HepG2 (cell line): ENCODE results near the gene GALP. TPM values are rescaled to one million over a fixed set of nuclear protein-coding genes. Genes with fewer than 3 reads are reported as not detected.

ENCODE experiments used
- NCOA1 ChIP-seq: sonication (generic); formaldehyde crosslinking; IDR thresholded peaks from 2 replicates; pipeline ENCODE4 v1.9.0; 2021; ENCODE audit warnings: missing genetic modification reagents
- PHF20 ChIP-seq: sonication (generic); formaldehyde crosslinking; IDR thresholded peaks from 2 replicates; pipeline ENCODE4 v1.5.0; 2020; ENCODE audit warnings: mild to moderate bottlenecking, missing genetic modification reagents
- ZFYVE20 ChIP-seq: sonication (generic); formaldehyde crosslinking; IDR thresholded peaks from 2 replicates; pipeline ENCODE4 v1.8.0; 2023; ENCODE audit warnings: low read depth, mild to moderate bottlenecking, moderate library complexity, missing genetic modification reagents, borderline replicate concordance
- ZNF335 ChIP-seq: sonication (generic); formaldehyde crosslinking; IDR thresholded peaks from 2 replicates; pipeline ENCODE4 v1.4.0; 2020; ENCODE audit warnings: missing genetic modification reagents
- polyA plus RNA-seq, 8 experiments: library from polyadenylated mRNA; depleted of rRNA in 3 of 8; stranded (reverse) in 7 of 8; unstranded in 1 of 8; fragments of >200 nt; fragmentation: Illumina TruSeq in 4 of 8; extraction: Trizol in 4 of 8; gene quantifications; 2 replicates each; pipeline versions ENCODE4 v1.2.1 to v1.2.3, GENCODE V29; 2011 to 2016; ENCODE audit warnings: low read depth in 4 of 8, missing spikeins in 1 of 8, mixed read lengths in 1 of 8; ENCODE audit not compliant: insufficient read depth in 1 of 8
- total RNA-seq, 5 experiments: library from RNA; depleted of rRNA; stranded (reverse); fragments of >200 nt; fragmentation: Illumina TruSeq; extraction: Trizol; gene quantifications; 2 replicates each; pipeline ENCODE4 v1.2.3, GENCODE V29; 2016; ENCODE audit warnings: low read depth in 1 of 5
- TF ChIP-seq, protein P1 (sequence below): sonication (generic); formaldehyde crosslinking; IDR thresholded peaks from 2 replicates; pipeline ENCODE4 v1.4.0; 2020; ENCODE audit warnings: missing genetic modification reagents
- TF ChIP-seq, protein P2 (sequence below): sonication (generic); formaldehyde crosslinking; IDR thresholded peaks from 2 replicates; pipeline ENCODE4 v1.4.0; 2020; ENCODE audit warnings: missing genetic modification reagents, mild to moderate bottlenecking, borderline replicate concordance
- TF ChIP-seq, protein P3 (sequence below): sonication (generic); formaldehyde crosslinking; conservative IDR thresholded peaks from 2 replicates; pipeline ENCODE4 v1.8.1; 2023; ENCODE audit warnings: missing genetic modification reagents
- TF ChIP-seq, protein P4 (sequence below): sonication (generic); formaldehyde crosslinking; IDR thresholded peaks from 2 replicates; pipeline ENCODE4; 2020; ENCODE audit warnings: missing genetic modification reagents, mild to moderate bottlenecking, borderline replicate concordance
- TF ChIP-seq, protein P5 (sequence below): sonication (generic); formaldehyde crosslinking; IDR thresholded peaks from 2 replicates; pipeline ENCODE4 v1.9.0; 2021; ENCODE audit warnings: missing genetic modification reagents, mild to moderate bottlenecking, borderline replicate concordance

The GALP gene
- total and polyA plus RNA-seq, 2 of the 13 experiments (the other 11 are each of a cell fraction or from before 2014, with no cell fraction given), result not detected

DNA sequence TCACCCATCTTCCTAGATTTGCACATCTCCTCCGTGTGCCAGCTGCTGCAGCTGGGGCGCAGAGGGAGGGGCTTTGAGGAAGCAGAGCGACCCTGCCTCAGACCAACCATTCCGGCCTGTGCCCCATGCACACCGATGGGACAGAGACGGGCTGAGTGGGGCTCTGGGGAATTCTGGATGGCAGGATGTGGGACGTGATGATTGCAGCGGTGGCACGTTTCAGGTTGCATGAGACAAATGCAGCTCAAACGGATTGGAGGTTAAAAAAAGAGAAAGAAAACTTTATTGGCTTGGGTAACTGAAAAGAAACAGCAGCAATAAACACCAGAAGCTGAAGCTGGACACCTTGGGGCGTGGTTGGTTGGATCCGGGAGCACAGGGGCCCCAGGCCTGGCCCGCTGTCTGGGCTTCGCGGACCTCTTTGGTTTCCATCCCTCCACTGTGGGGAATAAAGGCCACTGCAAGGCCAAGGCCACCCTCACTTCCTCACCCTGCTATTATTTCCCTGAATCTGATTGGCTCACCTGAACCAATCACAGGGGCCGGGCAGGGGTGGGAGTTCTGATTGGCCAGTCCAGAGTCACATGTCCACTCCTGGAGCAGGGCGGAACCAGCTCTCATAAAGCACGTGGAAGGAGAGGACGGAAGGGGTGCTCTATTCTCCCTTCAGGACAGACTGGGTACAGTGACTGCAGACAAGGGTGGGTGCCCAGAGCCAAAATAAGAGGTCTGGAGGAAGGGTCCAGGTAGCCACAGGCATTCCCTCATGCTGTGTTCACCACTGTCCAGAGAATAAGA is 48.6 kb upstream of the GALP start (continued):
- TF ChIP-seq, protein P1, sequence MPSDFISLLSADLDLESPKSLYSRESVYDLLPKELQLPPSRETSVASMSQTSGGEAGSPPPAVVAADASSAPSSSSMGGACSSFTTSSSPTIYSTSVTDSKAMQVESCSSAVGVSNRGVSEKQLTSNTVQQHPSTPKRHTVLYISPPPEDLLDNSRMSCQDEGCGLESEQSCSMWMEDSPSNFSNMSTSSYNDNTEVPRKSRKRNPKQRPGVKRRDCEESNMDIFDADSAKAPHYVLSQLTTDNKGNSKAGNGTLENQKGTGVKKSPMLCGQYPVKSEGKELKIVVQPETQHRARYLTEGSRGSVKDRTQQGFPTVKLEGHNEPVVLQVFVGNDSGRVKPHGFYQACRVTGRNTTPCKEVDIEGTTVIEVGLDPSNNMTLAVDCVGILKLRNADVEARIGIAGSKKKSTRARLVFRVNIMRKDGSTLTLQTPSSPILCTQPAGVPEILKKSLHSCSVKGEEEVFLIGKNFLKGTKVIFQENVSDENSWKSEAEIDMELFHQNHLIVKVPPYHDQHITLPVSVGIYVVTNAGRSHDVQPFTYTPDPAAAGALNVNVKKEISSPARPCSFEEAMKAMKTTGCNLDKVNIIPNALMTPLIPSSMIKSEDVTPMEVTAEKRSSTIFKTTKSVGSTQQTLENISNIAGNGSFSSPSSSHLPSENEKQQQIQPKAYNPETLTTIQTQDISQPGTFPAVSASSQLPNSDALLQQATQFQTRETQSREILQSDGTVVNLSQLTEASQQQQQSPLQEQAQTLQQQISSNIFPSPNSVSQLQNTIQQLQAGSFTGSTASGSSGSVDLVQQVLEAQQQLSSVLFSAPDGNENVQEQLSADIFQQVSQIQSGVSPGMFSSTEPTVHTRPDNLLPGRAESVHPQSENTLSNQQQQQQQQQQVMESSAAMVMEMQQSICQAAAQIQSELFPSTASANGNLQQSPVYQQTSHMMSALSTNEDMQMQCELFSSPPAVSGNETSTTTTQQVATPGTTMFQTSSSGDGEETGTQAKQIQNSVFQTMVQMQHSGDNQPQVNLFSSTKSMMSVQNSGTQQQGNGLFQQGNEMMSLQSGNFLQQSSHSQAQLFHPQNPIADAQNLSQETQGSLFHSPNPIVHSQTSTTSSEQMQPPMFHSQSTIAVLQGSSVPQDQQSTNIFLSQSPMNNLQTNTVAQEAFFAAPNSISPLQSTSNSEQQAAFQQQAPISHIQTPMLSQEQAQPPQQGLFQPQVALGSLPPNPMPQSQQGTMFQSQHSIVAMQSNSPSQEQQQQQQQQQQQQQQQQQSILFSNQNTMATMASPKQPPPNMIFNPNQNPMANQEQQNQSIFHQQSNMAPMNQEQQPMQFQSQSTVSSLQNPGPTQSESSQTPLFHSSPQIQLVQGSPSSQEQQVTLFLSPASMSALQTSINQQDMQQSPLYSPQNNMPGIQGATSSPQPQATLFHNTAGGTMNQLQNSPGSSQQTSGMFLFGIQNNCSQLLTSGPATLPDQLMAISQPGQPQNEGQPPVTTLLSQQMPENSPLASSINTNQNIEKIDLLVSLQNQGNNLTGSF, result no peak
- TF ChIP-seq, protein P2, sequence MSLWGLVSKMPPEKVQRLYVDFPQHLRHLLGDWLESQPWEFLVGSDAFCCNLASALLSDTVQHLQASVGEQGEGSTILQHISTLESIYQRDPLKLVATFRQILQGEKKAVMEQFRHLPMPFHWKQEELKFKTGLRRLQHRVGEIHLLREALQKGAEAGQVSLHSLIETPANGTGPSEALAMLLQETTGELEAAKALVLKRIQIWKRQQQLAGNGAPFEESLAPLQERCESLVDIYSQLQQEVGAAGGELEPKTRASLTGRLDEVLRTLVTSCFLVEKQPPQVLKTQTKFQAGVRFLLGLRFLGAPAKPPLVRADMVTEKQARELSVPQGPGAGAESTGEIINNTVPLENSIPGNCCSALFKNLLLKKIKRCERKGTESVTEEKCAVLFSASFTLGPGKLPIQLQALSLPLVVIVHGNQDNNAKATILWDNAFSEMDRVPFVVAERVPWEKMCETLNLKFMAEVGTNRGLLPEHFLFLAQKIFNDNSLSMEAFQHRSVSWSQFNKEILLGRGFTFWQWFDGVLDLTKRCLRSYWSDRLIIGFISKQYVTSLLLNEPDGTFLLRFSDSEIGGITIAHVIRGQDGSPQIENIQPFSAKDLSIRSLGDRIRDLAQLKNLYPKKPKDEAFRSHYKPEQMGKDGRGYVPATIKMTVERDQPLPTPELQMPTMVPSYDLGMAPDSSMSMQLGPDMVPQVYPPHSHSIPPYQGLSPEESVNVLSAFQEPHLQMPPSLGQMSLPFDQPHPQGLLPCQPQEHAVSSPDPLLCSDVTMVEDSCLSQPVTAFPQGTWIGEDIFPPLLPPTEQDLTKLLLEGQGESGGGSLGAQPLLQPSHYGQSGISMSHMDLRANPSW (CRISPR knock-in tag), result no peak
- TF ChIP-seq, protein P3, sequence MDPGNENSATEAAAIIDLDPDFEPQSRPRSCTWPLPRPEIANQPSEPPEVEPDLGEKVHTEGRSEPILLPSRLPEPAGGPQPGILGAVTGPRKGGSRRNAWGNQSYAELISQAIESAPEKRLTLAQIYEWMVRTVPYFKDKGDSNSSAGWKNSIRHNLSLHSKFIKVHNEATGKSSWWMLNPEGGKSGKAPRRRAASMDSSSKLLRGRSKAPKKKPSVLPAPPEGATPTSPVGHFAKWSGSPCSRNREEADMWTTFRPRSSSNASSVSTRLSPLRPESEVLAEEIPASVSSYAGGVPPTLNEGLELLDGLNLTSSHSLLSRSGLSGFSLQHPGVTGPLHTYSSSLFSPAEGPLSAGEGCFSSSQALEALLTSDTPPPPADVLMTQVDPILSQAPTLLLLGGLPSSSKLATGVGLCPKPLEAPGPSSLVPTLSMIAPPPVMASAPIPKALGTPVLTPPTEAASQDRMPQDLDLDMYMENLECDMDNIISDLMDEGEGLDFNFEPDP (CRISPR knock-in tag), result no peak
- no peak for TF ChIP-seq ZNF335 (CRISPR knock-in tag)
- TF ChIP-seq ZFYVE20 (CRISPR knock-in tag), result no peak
- TF ChIP-seq, protein P4, sequence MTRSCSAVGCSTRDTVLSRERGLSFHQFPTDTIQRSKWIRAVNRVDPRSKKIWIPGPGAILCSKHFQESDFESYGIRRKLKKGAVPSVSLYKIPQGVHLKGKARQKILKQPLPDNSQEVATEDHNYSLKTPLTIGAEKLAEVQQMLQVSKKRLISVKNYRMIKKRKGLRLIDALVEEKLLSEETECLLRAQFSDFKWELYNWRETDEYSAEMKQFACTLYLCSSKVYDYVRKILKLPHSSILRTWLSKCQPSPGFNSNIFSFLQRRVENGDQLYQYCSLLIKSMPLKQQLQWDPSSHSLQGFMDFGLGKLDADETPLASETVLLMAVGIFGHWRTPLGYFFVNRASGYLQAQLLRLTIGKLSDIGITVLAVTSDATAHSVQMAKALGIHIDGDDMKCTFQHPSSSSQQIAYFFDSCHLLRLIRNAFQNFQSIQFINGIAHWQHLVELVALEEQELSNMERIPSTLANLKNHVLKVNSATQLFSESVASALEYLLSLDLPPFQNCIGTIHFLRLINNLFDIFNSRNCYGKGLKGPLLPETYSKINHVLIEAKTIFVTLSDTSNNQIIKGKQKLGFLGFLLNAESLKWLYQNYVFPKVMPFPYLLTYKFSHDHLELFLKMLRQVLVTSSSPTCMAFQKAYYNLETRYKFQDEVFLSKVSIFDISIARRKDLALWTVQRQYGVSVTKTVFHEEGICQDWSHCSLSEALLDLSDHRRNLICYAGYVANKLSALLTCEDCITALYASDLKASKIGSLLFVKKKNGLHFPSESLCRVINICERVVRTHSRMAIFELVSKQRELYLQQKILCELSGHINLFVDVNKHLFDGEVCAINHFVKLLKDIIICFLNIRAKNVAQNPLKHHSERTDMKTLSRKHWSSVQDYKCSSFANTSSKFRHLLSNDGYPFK (CRISPR knock-in tag), result no peak
- no peak for TF ChIP-seq NCOA1
- TF ChIP-seq, protein P5, sequence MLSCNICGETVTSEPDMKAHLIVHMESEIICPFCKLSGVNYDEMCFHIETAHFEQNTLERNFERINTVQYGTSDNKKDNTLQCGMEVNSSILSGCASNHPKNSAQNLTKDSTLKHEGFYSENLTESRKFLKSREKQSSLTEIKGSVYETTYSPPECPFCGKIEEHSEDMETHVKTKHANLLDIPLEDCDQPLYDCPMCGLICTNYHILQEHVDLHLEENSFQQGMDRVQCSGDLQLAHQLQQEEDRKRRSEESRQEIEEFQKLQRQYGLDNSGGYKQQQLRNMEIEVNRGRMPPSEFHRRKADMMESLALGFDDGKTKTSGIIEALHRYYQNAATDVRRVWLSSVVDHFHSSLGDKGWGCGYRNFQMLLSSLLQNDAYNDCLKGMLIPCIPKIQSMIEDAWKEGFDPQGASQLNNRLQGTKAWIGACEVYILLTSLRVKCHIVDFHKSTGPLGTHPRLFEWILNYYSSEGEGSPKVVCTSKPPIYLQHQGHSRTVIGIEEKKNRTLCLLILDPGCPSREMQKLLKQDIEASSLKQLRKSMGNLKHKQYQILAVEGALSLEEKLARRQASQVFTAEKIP (CRISPR knock-in tag), result no peak
- no peak for TF ChIP-seq PHF20 (CRISPR knock-in tag)
